A673 (cell line): ENCODE data around the gene BRPF1. TPM values are rescaled to one million over a fixed set of nuclear protein-coding genes. Genes with fewer than 3 reads are reported as not detected.

Experiments
- BruUV-seq: library from RNA; stranded (reverse); fragments of 400-500 nt; replicated peaks from 2 replicates; lab custom pipeline; 2021; lab: Mats Ljungman, UMichigan
- CTCF ChIA-PET: fragments of 300-600 bp; sonication (Branson Sonifier 250); formaldehyde crosslinking; loops from one replicate; lab custom pipeline; 2022; ENCODE audit warnings: antibody characterized with exemption; lab: Charles Lee
- POLR2A ChIA-PET: fragments of 300-600 bp; sonication (Branson Sonifier 250); formaldehyde crosslinking; loops from one replicate; lab custom pipeline; 2022; ENCODE audit warnings: antibody characterized with exemption; ENCODE audit not compliant: low non-redundant PET; lab: Charles Lee
- DNase-seq: peaks from one replicate; pipeline ENCODE4 v3.0.0-alpha.2; 2015; ENCODE audit warnings: low spot score
- H3K27ac ChIP-seq: fragments of 200-600 bp; sonication (generic); 2 replicates; pipeline ENCODE4 v1.5.1; 2016; ENCODE audit warnings: mixed run types, low read depth, mild to moderate bottlenecking, mixed read lengths, antibody characterized with exemption, low read length; ENCODE audit not compliant: poor library complexity, severe bottlenecking
- H3K27me3 ChIP-seq: fragments of 200-600 bp; sonication (generic); replicated peaks from 2 replicates; pipeline ENCODE4 v1.6.1; 2017; ENCODE audit warnings: mixed run types, low read depth, mild to moderate bottlenecking, mixed read lengths, antibody characterized with exemption, low read length; ENCODE audit not compliant: insufficient read depth, poor library complexity
- H3K36me3 ChIP-seq: fragments of 200-600 bp; sonication (generic); 2 replicates; pipeline ENCODE4 v1.6.1; 2016; ENCODE audit warnings: mixed run types, mild to moderate bottlenecking, mixed read lengths, antibody characterized with exemption, low read length; ENCODE audit not compliant: insufficient read depth, poor library complexity, severe bottlenecking
- H3K4me1 ChIP-seq: fragments of 200-600 bp; sonication (generic); 2 replicates; pipeline ENCODE4 v1.6.1; 2017; ENCODE audit warnings: mixed run types, mild to moderate bottlenecking, mixed read lengths, antibody characterized with exemption, low read length; ENCODE audit not compliant: insufficient read depth, poor library complexity, severe bottlenecking
- H3K4me3 ChIP-seq: fragments of 200-600 bp; sonication (generic); 2 replicates; pipeline ENCODE4 v1.5.1; 2016; ENCODE audit warnings: low read depth, mixed run types, mild to moderate bottlenecking, mixed read lengths, low read length; ENCODE audit not compliant: poor library complexity, severe bottlenecking
- H3K9me3 ChIP-seq: fragments of 200-600 bp; sonication (generic); 2 replicates; pipeline ENCODE4 v1.6.1; 2016; ENCODE audit warnings: mixed run types, low read depth, mild to moderate bottlenecking, mixed read lengths, antibody characterized with exemption, low read length; ENCODE audit not compliant: poor library complexity, severe bottlenecking
- EZH2 ChIP-seq: fragments of 200-600 bp; sonication (generic); IDR thresholded peaks from 2 replicates; pipeline ENCODE4 v1.6.1; 2017; ENCODE audit warnings: borderline replicate concordance, low read depth, mild to moderate bottlenecking, mixed read lengths, antibody characterized with exemption, low read length; ENCODE audit not compliant: poor library complexity, severe bottlenecking
- intact Hi-C: fragments of 100-400 bp; cut with micrococcal nuclease; formaldehyde crosslinking; loops from one replicate; pipeline ENCODE4 v1.10.0; 2022; ENCODE audit not compliant: unreplicated experiment
- total RNA-seq: library from RNA; stranded (reverse); gene quantifications from 2 replicates; pipeline ENCODE4 v1.2.3, GENCODE V29; 2021
- TF ChIP-seq, protein P1 (sequence below): fragments of 300-800, 200-600 bp; sonication (generic); conservative IDR thresholded peaks from 2 replicates; pipeline ENCODE4 v1.5.1; 2017; ENCODE audit warnings: low read depth, mild to moderate bottlenecking, antibody characterized with exemption, low read length, moderate library complexity, mixed read lengths

Gene BRPF1
- total RNA-seq, 1 experiment from 2014 or later: 32.0 TPM

DNA sequence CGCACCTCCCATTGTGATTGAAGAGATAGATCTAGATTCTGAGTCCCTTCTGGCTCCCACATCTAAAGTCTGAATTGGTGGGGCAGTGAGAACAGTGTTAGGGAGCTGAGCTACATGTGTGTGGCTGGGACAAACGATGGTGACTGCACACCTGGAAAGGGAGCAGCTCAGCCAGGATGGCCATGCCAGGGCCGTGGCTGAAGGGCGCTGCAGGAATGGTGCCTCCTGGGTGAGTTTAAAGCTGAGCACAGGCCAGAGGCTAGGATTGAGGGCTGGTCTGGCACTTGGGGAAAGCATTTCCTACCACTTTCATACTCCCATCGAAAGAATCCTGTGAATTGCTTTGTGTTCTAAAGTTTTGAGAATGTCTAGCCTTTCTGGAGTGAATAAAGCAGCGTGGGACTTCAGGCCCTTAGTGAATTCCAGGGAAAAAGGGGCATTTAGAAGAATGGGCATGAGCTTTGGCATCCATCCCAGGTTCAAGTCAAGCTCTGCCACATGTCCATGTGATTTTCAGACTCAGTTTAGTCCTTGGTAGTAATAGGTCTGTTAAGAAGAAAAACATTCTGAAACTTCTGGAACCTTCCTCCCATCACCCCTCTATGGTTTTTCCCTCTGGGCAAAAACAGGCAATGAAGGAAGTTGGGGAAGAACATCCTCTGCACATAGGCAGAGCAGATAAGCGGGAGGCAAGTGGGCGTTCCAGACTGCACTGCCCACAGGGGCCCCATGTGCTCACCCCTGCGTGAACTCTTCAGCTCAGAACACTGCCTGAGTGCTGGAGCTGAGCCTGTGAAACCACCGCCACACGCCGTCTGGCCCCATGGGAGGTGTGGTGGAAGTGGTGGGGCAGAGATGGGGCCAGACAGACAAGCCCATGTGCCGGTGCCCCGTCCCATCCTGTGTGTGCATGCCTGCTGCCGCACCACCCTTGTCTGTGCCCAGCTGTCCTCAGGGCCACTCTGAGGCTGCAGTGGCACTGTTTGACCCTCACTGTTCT lies 40.8 kb upstream of the BRPF1 start:
- ChIA-PET CTCF (no interaction called here), POLR2A (no interaction called here)
- peaks cover 15% of the 10 kb centered on the region for H3K36me3 ChIP-seq
- no peaks in the 10 kb centered on the region for H3K4me1 ChIP-seq
- intact Hi-C loops: no loop called here
- TF ChIP-seq EZH2: no peak
- TF ChIP-seq, protein P1, sequence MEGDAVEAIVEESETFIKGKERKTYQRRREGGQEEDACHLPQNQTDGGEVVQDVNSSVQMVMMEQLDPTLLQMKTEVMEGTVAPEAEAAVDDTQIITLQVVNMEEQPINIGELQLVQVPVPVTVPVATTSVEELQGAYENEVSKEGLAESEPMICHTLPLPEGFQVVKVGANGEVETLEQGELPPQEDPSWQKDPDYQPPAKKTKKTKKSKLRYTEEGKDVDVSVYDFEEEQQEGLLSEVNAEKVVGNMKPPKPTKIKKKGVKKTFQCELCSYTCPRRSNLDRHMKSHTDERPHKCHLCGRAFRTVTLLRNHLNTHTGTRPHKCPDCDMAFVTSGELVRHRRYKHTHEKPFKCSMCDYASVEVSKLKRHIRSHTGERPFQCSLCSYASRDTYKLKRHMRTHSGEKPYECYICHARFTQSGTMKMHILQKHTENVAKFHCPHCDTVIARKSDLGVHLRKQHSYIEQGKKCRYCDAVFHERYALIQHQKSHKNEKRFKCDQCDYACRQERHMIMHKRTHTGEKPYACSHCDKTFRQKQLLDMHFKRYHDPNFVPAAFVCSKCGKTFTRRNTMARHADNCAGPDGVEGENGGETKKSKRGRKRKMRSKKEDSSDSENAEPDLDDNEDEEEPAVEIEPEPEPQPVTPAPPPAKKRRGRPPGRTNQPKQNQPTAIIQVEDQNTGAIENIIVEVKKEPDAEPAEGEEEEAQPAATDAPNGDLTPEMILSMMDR: no peak
- H3K9me3 ChIP-seq: no peaks in the 10 kb centered on the region
- no peak for DNase-seq
- BruUV-seq: no TSS peak
- no peak overlapping the region for H3K4me3 ChIP-seq
- H3K27me3 ChIP-seq: no peaks in the 10 kb centered on the region
- H3K27ac ChIP-seq: no peak overlapping the region

DNA sequence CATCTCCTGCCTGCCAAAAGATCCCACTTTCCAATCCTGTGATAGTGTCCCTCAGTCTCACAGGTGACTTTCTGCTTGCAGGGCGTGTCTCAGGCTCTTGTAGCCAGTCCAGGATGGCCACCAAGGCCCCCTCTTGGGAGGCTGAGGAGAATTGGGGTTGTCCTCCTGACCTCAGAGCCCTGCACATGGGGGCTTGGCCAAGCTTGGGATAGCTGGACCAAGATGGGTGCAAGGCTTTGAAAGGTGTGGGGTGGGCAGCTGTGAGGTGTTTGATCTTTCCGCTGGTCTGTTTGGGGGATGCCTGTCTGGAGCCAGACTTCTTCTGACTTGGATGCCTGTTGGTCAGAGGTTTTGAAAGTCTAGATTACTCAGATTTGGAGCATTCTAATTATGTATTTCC lies 39.9 kb upstream of the BRPF1 start:
- BruUV-seq: no TSS peak
- H3K27me3 ChIP-seq: no peaks in the 10 kb centered on the region
- H3K4me1 ChIP-seq: no peaks in the 10 kb centered on the region
- TF ChIP-seq, protein P1: no peak
- no peak for TF ChIP-seq EZH2
- peaks cover 15% of the 10 kb centered on the region for H3K36me3 ChIP-seq
- ChIA-PET CTCF (no interaction called here), POLR2A (no interaction called here)
- intact Hi-C loops: no loop called here
- H3K27ac ChIP-seq: no peak overlapping the region
- H3K9me3 ChIP-seq: no peaks in the 10 kb centered on the region
- DNase-seq: no peak
- no peak overlapping the region for H3K4me3 ChIP-seq

DNA sequence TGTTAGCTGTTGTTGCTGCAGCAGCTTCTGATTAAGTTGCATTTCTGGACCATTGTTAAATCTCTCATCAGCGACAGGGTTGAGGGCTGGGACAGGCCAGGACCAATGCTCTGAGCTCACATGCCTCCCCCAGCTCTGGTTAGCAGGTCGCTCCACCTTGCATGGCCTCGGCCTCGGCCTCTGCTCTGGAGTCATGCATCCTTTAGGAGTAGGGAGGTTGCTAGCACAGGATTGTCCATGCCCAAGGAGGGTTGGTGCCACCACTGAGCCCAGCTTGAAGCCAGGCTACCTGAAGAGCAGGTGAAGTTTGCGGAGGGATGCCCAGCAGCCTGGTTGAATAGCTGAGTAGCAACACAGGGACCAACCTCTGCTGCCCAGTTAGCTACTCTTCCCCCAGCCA lies 39.1 kb upstream of the BRPF1 start:
- no peak for DNase-seq
- H3K36me3 ChIP-seq: peaks cover 15% of the 10 kb centered on the region
- H3K27ac ChIP-seq: no peak overlapping the region
- no peak for TF ChIP-seq EZH2
- TF ChIP-seq, protein P1: no peak
- H3K27me3 ChIP-seq: no peaks in the 10 kb centered on the region
- ChIA-PET CTCF (no interaction called here), POLR2A (no interaction called here)
- H3K4me3 ChIP-seq: no peak overlapping the region
- H3K9me3 ChIP-seq: no peaks in the 10 kb centered on the region
- intact Hi-C loops: no loop called here
- no TSS peak for BruUV-seq
- H3K4me1 ChIP-seq: no peaks in the 10 kb centered on the region
